GM12874 (cell line): ENCODE data around the gene ALDH8A1.

Source experiments
- CTCF ChIP-seq: IDR thresholded peaks from 2 replicates; pipeline ENCODE4 v1.5.1; 2011; ENCODE audit warnings: low read depth, mild to moderate bottlenecking, control low read depth, low read length, moderate library complexity; ENCODE audit not compliant: insufficient read depth

The ALDH8A1 gene

GRCh38 chr6:134908906-134909516 is 40.9 kb downstream of the ALDH8A1 start:
- TF ChIP-seq CTCF: no peak

GRCh38 chr6:134903448-134903847 is 46.5 kb downstream of the ALDH8A1 start:
- TF ChIP-seq CTCF: no peak

- TF ChIP-seq CTCF: no peak
These were observed 47.0 kb downstream of the ALDH8A1 start for GRCh38 chr6:134902936-134903335.

GRCh38 chr6:134902074-134902861 is 47.6 kb downstream of the ALDH8A1 start:
- no peak for TF ChIP-seq CTCF

GRCh38 chr6:134898575-134898974 is 51.3 kb downstream of the ALDH8A1 start:
- no peak for TF ChIP-seq CTCF

- TF ChIP-seq CTCF: no peak
These were observed 53.0 kb downstream of the ALDH8A1 start for GRCh38 chr6:134896910-134897309.

GRCh38 chr6:134894800-134895199 is 55.1 kb downstream of the ALDH8A1 start:
- TF ChIP-seq CTCF: no peak
